Measurements from ENCODE around the gene GABRP.
A peak's percentile ranks its signal among the peaks of the same experiment; 100 is the strongest.

The GABRP gene

GRCh38 chr5:170836226-170836625 lies 52.7 kb downstream of the GABRP start:
- no peaks in the 10 kb centered on the region for H3K4me1 ChIP-seq (ENCODE audit: low read length)

DNA sequence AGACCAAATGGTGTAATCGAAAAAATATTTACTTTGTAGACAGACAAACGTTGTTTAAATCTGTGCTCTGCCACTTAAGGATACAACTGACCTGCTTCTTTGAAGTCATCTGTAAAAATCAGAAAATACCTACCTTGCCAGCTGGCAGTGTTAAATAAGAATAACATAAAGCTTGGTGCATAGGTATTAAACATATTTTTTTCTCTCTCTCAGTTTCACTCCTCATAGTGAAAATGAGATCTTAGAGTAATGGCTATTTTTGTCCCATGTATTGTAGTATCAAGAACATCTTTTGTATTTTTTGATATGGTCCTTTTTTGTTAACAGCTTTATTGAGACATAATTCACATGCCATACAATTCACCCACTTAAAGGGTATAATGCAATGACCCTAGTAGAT lies 60.3 kb downstream of the GABRP start:
- peaks cover 7% of the 10 kb centered on the region; the same call in 1 of the 2 replicates for H3K27me3 ChIP-seq (ENCODE audit: low read depth, low read length)
- no peaks in the 10 kb centered on the region for H3K79me2 ChIP-seq (ENCODE audit: low read length)
- no peak overlapping the region for H3K9ac ChIP-seq (ENCODE audit: low read length)
- H3K36me3 ChIP-seq (replicated peaks; ENCODE audit: low read depth, low read length) = no peaks in the 10 kb centered on the region
- H3K9me3 ChIP-seq (ENCODE audit: insufficient read depth, low read length) = no peaks in the 10 kb centered on the region
- no peak overlapping the region for H3K27ac ChIP-seq (ENCODE audit: low read length)
- H4K20me1 ChIP-seq (ENCODE audit: insufficient read depth, low read length) = no peaks in the 10 kb centered on the region
- peaks cover 8% of the 10 kb centered on the region for H3K4me1 ChIP-seq (ENCODE audit: low read length)
- H3K4me3 ChIP-seq (ENCODE audit: low read length) = no peak overlapping the region
- TF ChIP-seq EZH2phosphoT487 (IDR thresholded peaks at IDR 0.05; ENCODE audit: low read depth) (no peak), CTCF (IDR thresholded peaks at IDR 0.05; ENCODE audit: low read depth, low read length) (no peak)
- H3K4me2 ChIP-seq (ENCODE audit: low read length) = 0 out of 2 replicates have a peak overlapping the region, but pooled peaks have one; percentile 0
- no peak overlapping the region for H2AFZ ChIP-seq (ENCODE audit: low read depth, low read length)

More at GRCh38 chr5:170836226-170836625, 52.7 kb downstream of the GABRP start:
- Histone ChIP-seq H4K20me1 (ENCODE audit: insufficient read depth, low read length) (no peaks in the 10 kb centered on the region), H3K9ac (ENCODE audit: low read length) (no peak overlapping the region), H3K4me2 (ENCODE audit: low read length) (no peak overlapping the region), H3K9me3 (ENCODE audit: insufficient read depth, low read length) (no peaks in the 10 kb centered on the region), H3K79me2 (ENCODE audit: low read length) (no peaks in the 10 kb centered on the region), H3K27me3 (ENCODE audit: low read depth, low read length) (peaks cover 7% of the 10 kb centered on the region; the same call in 1 of the 2 replicates), H2AFZ (ENCODE audit: low read depth, low read length) (no peak overlapping the region), H3K27ac (ENCODE audit: low read length) (no peak overlapping the region), H3K36me3 (replicated peaks; ENCODE audit: low read depth, low read length) (no peaks in the 10 kb centered on the region), H3K4me3 (ENCODE audit: low read length) (no peak overlapping the region)
- TF ChIP-seq EZH2phosphoT487 (IDR thresholded peaks at IDR 0.05; ENCODE audit: low read depth) (no peak), CTCF (IDR thresholded peaks at IDR 0.05; ENCODE audit: low read depth, low read length) (no peak)

GRCh38 chr5:170844651-170845050 lies 61.1 kb downstream of the GABRP start:
- H3K27me3 ChIP-seq (ENCODE audit: low read depth, low read length) = peaks cover 7% of the 10 kb centered on the region; the same call in 1 of the 2 replicates
- no peak overlapping the region for H3K4me2 ChIP-seq (ENCODE audit: low read length)

DNA sequence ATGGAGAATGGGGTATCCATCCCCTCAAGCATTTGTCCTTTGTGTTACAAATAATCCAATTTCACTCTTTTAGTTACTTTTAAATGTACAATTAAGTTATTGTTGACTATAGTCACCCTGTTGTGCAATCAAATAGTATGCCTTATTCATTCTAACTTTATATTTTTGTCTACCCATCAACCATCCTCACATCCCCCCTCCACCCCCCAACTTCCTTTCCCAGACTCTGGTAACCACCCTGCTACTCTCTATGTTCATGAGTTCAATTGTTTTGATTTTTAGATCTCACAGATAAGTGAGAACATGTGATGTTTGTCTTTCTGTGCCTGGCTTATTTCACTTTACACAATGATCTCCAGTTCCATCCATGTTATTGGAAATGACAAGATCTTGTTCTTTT lies 62.9 kb downstream of the GABRP start:
- Histone ChIP-seq H3K27ac (ENCODE audit: low read length) (no peak overlapping the region), H4K20me1 (ENCODE audit: insufficient read depth, low read length) (no peaks in the 10 kb centered on the region), H3K27me3 (ENCODE audit: low read depth, low read length) (peaks cover 8% of the 10 kb centered on the region; the same call in 1 of the 2 replicates), H3K9me3 (ENCODE audit: insufficient read depth, low read length) (no peaks in the 10 kb centered on the region), H3K9ac (ENCODE audit: low read length) (no peak overlapping the region), H3K4me2 (ENCODE audit: low read length) (no peak overlapping the region), H3K36me3 (replicated peaks; ENCODE audit: low read depth, low read length) (no peaks in the 10 kb centered on the region), H3K4me3 (ENCODE audit: low read length) (no peak overlapping the region), H2AFZ (ENCODE audit: low read depth, low read length) (no peak overlapping the region), H3K79me2 (ENCODE audit: low read length) (no peaks in the 10 kb centered on the region), H3K4me1 (ENCODE audit: low read length) (peaks cover 8% of the 10 kb centered on the region)
- TF ChIP-seq CTCF (IDR thresholded peaks at IDR 0.05; ENCODE audit: low read depth, low read length) = no peak
- TF ChIP-seq EZH2phosphoT487 (IDR thresholded peaks at IDR 0.05; ENCODE audit: low read depth) = no peak

More at GRCh38 chr5:170844651-170845050, 61.1 kb downstream of the GABRP start:
- Histone ChIP-seq H3K9ac (ENCODE audit: low read length) (no peak overlapping the region), H3K9me3 (ENCODE audit: insufficient read depth, low read length) (no peaks in the 10 kb centered on the region), H2AFZ (ENCODE audit: low read depth, low read length) (no peak overlapping the region), H3K27ac (ENCODE audit: low read length) (no peak overlapping the region), H3K4me1 (ENCODE audit: low read length) (peaks cover 8% of the 10 kb centered on the region), H3K4me3 (ENCODE audit: low read length) (no peak overlapping the region), H4K20me1 (ENCODE audit: insufficient read depth, low read length) (no peaks in the 10 kb centered on the region), H3K79me2 (ENCODE audit: low read length) (no peaks in the 10 kb centered on the region), H3K36me3 (replicated peaks; ENCODE audit: low read depth, low read length) (no peaks in the 10 kb centered on the region)
- TF ChIP-seq CTCF (IDR thresholded peaks at IDR 0.05; ENCODE audit: low read depth, low read length) = no peak
- TF ChIP-seq EZH2phosphoT487 (IDR thresholded peaks at IDR 0.05; ENCODE audit: low read depth) = no peak

Data from OCI-LY3 (cell line).